HG03457 (cell line): ENCODE data around the gene GABRA4.
A peak's percentile ranks its signal among the peaks of the same experiment; 100 is the strongest.

ENCODE experiments used
- ATAC-seq: cut with Tn5 transposase; IDR thresholded peaks from one replicate; pipeline ENCODE4 v1.9.1; 2021; ENCODE audit warnings: moderate number of reproducible peaks; ENCODE audit not compliant: unreplicated experiment

GABRA4 gene

GRCh38 chr4:46931981-46932380 lies 61.4 kb downstream of the GABRA4 start:
- ATAC-seq = peak; percentile 63

GRCh38 chr4:46930891-46931290 lies 62.5 kb downstream of the GABRA4 start:
- ATAC-seq = no peak

- no peak for ATAC-seq
Observed at GRCh38 chr4:46927201-46927600, 66.2 kb downstream of the GABRA4 start.

GRCh38 chr4:46924789-46925529 lies 68.4 kb downstream of the GABRA4 start:
- ATAC-seq = no peak

GRCh38 chr4:46922205-46922604 lies 71.2 kb downstream of the GABRA4 start:
- ATAC-seq = no peak

GRCh38 chr4:46909078-46909477 lies 84.3 kb downstream of the GABRA4 start, which contains the start of gene COX7B2:
COX7B2 (minus strand) TSS chr4:46909245; CDS start chr4:46735192, 174,053 bp downstream.
- ATAC-seq = no peak

GRCh38 chr4:46908148-46908547 lies 85.2 kb downstream of the GABRA4 start:
- ATAC-seq = no peak

GRCh38 chr4:46900082-46900481 lies 93.3 kb downstream of the GABRA4 start:
- no peak for ATAC-seq

- no peak for ATAC-seq
Observed at GRCh38 chr4:46894826-46895225, 98.6 kb downstream of the GABRA4 start.

- ATAC-seq = no peak
Observed at GRCh38 chr4:46890056-46890455, 103.3 kb downstream of the GABRA4 start.

GRCh38 chr4:46889410-46889809 lies 104.0 kb downstream of the GABRA4 start:
- ATAC-seq = no peak

GRCh38 chr4:46886711-46887110 lies 106.7 kb downstream of the GABRA4 start:
- ATAC-seq = no peak

GRCh38 chr4:46878641-46879040 lies 114.7 kb downstream of the GABRA4 start:
- ATAC-seq = no peak

- ATAC-seq = no peak
Observed at GRCh38 chr4:46874811-46875210, 118.6 kb downstream of the GABRA4 start.

- ATAC-seq = no peak
Observed at GRCh38 chr4:46870411-46870810, 123.0 kb downstream of the GABRA4 start.
